Measurements from ENCODE around the gene BST1. TPM values are rescaled to one million over a fixed set of nuclear protein-coding genes. Genes with fewer than 3 reads are reported as not detected.

Gene BST1
- total RNA-seq, 4 donors from 2014 or later, result 0.26 to 2.1 (median 0.95) TPM

GRCh38 chr4:15706646-15707362 is 3.9 kb downstream of the BST1 start:
- H3K27me3 ChIP-seq, result peaks cover 0 to 13% (median 6%) of the 10 kb centered on the region in 3 donors
- H3K4me1 ChIP-seq, result peaks cover 3 to 7% of the 10 kb centered on the region in 2 donors
- TF ChIP-seq CTCF (IDR thresholded peaks at IDR 0.05 in 4 of 5, conservative IDR thresholded peaks at IDR 0.05 in 1 of 5), result no peak
- no peak for TF ChIP-seq POLR2A (IDR thresholded peaks at IDR 0.05)
- no peak for ATAC-seq
- DNase-seq, result no peak
- intact Hi-C loops (cut with DNase I; ENCODE audit: low total_unique reads), result no loop called here
- H3K27ac ChIP-seq, result peak overlapping the region in 1 of 4 donors; percentile 8
- H3K36me3 ChIP-seq, result no peaks in the 10 kb centered on the region
- no peaks in the 10 kb centered on the region for H3K9me3 ChIP-seq
- in situ Hi-C loops (cut with MboI; ENCODE audit: low sequenced_read_pairs in 4 of 4), result no loop called here
- H3K4me3 ChIP-seq, result no peak overlapping the region

GRCh38 chr4:15707363-15707715 is 4.5 kb downstream of the BST1 start:
- Histone ChIP-seq H3K4me1 (peaks cover 3 to 7% of the 10 kb centered on the region in 2 donors), H3K9me3 (no peaks in the 10 kb centered on the region), H3K4me3 (no peak overlapping the region), H3K36me3 (no peaks in the 10 kb centered on the region), H3K27ac (no peak overlapping the region), H3K27me3 (peaks cover 0 to 9% (median 6%) of the 10 kb centered on the region in 3 donors)
- no peak for ATAC-seq
- DNase-seq, result no peak
- TF ChIP-seq POLR2A (IDR thresholded peaks at IDR 0.05) (no peak), CTCF (IDR thresholded peaks at IDR 0.05 in 4 of 5, conservative IDR thresholded peaks at IDR 0.05 in 1 of 5) (no peak)
- intact Hi-C loops (cut with DNase I; ENCODE audit: low total_unique reads), result no loop called here
- in situ Hi-C loops (cut with MboI; ENCODE audit: low sequenced_read_pairs in 4 of 4), result no loop called here

GRCh38 chr4:15711762-15712161 is 8.9 kb downstream of the BST1 start:
- ATAC-seq, result no peak
- H3K4me1 ChIP-seq, result no peaks in the 10 kb centered on the region
- intact Hi-C loops (cut with DNase I; ENCODE audit: low total_unique reads) (no loop called here), in situ Hi-C loops (cut with MboI; ENCODE audit: low sequenced_read_pairs in 4 of 4) (no loop called here)
- H3K4me3 ChIP-seq, result no peak overlapping the region
- no peak for DNase-seq
- TF ChIP-seq CTCF (IDR thresholded peaks at IDR 0.05 in 4 of 5, conservative IDR thresholded peaks at IDR 0.05 in 1 of 5) (no peak), POLR2A (IDR thresholded peaks at IDR 0.05) (no peak)
- no peaks in the 10 kb centered on the region for H3K9me3 ChIP-seq
- no peak overlapping the region for H3K27ac ChIP-seq
- H3K36me3 ChIP-seq, result no peaks in the 10 kb centered on the region
- no peaks in the 10 kb centered on the region for H3K27me3 ChIP-seq

GRCh38 chr4:15712214-15712613 is 9.3 kb downstream of the BST1 start:
- H3K4me1 ChIP-seq, result no peaks in the 10 kb centered on the region
- H3K4me3 ChIP-seq, result no peak overlapping the region
- in situ Hi-C loops (cut with MboI; ENCODE audit: low sequenced_read_pairs in 4 of 4), result no loop called here
- H3K36me3 ChIP-seq, result no peaks in the 10 kb centered on the region
- intact Hi-C loops (cut with DNase I; ENCODE audit: low total_unique reads), result no loop called here
- no peaks in the 10 kb centered on the region for H3K9me3 ChIP-seq
- no peak for DNase-seq
- no peak for ATAC-seq
- no peaks in the 10 kb centered on the region for H3K27me3 ChIP-seq
- no peak overlapping the region for H3K27ac ChIP-seq
- TF ChIP-seq CTCF (IDR thresholded peaks at IDR 0.05 in 4 of 5, conservative IDR thresholded peaks at IDR 0.05 in 1 of 5) (no peak), POLR2A (IDR thresholded peaks at IDR 0.05) (no peak)

- no peaks in the 10 kb centered on the region for H3K4me1 ChIP-seq
- H3K4me3 ChIP-seq, result no peak overlapping the region
- in situ Hi-C loops (cut with MboI; ENCODE audit: low sequenced_read_pairs in 4 of 4) (no loop called here), intact Hi-C loops (cut with DNase I; ENCODE audit: low total_unique reads) (no loop called here)
- H3K27me3 ChIP-seq, result no peaks in the 10 kb centered on the region
- no peak overlapping the region for H3K27ac ChIP-seq
- no peak for TF ChIP-seq POLR2A (IDR thresholded peaks at IDR 0.05)
- no peaks in the 10 kb centered on the region for H3K9me3 ChIP-seq
- ATAC-seq (no peak), DNase-seq (no peak)
- no peaks in the 10 kb centered on the region for H3K36me3 ChIP-seq
These were observed 11.3 kb downstream of the BST1 start for GRCh38 chr4:15714141-15714540.
